GM19193 (cell line): ENCODE measurements around the gene NDUFV1.

ENCODE experiments used
- POLR2A ChIP-seq: IDR thresholded peaks from 4 replicates; pipeline ENCODE4 v1.6.1; 2011; ENCODE audit not compliant: insufficient read depth, insufficient read length; ENCODE audit errors: extremely low read depth

Gene NDUFV1

DNA sequence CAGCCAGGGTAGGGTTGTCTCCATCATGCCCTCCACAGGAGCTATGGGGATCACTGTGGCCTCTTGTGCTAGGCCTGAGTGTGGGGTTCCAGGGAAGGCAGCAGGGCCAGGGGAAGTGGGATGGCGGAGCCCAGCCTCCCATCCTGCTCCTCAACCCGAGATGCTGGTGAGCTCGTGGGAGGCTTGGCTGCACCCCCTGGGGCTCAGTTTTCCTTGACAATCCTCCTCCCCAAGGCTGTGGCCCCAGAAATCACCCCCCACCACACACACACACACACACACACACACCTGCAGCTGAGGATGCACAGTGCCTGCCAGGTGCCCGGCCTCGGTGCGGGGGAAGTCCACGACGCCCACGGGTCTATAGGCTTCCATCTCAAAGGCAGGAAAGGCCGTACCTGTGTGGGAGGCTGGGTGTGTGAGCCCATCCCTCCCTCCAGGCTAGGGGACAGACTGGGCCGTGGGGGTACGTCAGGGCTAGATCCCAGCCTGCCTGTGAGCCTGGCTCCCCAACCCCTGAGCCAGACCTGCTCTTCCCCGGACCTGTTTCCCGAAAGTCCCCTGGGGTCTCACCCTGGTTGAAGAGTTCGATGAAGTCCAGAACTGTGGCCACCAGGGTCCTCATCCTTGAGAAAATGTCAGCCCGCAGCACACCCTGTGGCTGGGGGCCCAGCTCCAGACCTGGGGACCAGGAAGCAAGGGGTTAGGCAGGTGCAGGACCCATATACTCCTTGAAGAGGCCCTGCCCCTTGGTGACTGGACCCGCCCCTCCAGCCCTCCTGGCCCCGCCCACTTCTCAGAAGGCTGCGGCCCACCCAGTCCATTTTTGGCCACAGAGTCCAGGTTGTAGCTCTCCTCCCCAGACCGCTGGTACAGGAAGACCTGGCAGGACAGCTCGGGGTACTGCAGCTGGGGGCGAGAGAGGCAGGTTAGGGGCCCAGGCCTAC, 38.0 kb downstream of the NDUFV1 start:
- no peak for TF ChIP-seq POLR2A

DNA sequence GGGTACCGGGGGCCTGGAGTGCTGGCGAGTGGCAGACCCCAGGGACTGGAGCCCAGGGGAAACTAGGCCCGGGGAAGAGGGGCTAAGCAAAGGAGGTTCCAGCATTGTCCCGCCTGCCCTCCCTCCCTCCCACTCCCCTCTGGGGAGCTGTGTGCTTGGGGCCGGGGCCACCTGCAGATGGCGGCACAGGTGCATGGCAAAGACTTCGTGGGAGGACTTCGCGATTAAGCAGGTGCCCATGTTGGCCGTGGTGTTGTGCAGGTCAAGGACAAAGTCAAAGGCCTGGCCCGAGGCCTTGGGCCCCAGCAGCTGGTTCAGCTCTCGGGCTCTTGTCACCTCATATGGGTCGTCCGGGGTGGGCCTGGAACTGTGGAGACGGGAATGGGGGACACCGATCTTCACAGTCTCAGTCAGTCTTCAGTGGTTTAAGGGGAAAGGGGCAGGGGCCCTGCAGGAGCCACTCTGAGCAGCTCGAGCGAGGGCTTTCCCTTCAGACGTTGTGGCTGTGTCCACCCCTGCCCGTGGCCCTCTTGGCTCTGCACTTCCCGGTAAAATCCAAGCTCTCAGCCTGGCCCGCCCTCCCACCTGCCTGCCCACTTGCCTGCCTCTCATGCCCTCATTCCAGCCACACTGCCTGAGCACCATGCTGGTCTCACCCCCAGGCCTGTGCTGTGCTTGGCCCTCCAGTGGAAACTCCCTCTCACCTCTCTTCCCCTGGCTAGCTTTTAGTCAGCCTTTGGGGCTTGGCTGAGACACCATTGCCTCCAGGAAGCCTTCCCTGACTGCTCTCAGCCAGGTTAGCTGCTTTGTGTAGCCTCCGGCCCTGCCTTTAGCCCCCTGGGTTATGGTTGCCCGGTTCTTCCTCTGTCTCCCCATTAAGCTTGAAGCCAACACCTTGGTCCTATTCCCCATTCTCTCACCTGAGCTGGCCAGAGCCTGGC, 39.1 kb downstream of the NDUFV1 start:
- no peak for TF ChIP-seq POLR2A

DNA sequence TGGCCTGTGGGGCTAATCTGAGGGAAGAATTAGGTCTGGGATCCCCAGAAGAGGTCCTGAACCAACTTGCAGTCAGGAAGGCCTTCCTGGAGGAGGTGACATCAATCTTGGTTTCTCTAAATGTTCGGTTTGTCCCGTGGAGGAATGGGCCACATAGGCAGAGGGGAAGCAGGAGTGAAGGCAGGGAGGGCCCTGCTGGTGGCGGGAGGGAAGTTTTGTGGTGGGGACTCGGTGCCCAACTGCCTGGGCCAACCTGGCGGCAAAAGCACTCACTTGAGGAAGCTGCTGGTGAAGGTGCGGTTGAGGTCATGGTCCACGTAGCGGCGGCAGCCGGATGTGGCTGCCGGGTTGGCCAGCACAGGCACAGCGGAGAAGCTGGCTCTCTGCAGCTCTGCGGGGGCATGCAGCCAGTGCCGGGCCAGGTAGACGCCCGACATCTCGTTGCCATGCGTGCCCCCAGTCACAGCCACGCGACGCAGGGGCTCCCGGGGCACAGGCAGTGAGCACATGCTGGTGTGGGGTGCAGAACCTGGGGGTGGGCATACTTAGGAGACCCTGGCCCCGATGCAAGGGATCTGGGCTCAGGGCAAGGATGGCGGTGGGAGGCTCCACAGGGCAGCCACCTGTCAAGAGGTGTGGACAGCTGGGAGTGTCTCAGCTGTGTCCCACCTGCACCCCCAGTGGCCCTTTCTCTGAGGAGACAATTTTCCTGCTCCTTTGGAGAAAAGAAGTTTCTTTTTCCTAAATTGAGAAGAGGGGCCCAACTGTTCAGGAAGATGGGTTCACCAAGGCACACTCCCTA, 40.0 kb downstream of the NDUFV1 start:
- no peak for TF ChIP-seq POLR2A

DNA sequence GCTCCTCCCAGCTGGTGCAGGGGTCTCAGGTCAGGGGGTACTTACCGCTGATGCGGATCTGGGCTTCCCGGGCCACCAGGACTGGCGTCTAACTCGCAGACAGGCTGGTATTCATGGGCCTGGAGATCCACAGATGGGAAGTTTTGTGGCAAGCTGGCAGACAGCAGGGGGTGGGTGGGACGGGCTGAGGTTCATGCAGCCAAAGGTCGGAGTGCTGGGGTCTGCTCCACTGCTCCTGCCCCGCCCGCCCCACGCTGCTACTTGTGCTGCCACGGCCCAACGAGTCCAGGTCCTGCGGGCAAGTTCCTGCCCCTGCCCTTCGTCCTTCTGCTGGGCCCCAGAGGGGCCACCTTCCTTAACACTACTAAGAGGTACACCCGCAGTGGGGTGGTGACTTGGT, 40.7 kb downstream of the NDUFV1 start:
- no peak for TF ChIP-seq POLR2A

DNA sequence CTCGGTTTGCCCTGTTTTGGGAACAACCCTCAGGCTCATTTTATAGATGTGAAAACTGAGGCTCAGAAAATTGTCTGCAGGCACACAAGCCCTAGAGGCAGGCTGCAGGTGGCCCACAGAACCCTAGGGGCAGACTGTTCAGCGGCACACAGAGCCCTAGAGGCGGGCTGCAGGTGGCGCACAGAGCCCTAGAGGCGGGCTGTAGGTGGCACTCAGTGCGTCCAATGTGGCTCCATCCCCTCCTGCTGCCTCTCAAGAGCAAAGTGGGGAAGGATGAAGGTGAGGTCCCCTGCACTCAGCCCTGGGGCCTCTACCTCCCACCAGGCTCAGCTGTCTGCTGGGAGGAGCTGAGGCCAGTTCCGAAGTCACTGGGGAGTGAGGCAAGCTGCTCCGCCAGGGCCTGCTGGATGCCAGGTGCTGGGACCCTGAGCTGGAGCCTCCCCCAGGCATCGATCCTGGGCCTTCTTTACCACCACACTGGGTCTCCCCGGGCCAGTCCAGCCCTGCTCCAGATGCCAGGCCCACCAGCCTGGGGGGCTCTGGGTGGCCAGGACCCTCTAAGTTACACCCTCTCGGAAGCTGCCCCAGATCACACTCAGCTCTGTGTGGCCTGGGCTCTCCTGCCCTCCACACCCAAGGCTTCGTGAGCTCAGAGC, 41.5 kb downstream of the NDUFV1 start:
- no peak for TF ChIP-seq POLR2A

DNA sequence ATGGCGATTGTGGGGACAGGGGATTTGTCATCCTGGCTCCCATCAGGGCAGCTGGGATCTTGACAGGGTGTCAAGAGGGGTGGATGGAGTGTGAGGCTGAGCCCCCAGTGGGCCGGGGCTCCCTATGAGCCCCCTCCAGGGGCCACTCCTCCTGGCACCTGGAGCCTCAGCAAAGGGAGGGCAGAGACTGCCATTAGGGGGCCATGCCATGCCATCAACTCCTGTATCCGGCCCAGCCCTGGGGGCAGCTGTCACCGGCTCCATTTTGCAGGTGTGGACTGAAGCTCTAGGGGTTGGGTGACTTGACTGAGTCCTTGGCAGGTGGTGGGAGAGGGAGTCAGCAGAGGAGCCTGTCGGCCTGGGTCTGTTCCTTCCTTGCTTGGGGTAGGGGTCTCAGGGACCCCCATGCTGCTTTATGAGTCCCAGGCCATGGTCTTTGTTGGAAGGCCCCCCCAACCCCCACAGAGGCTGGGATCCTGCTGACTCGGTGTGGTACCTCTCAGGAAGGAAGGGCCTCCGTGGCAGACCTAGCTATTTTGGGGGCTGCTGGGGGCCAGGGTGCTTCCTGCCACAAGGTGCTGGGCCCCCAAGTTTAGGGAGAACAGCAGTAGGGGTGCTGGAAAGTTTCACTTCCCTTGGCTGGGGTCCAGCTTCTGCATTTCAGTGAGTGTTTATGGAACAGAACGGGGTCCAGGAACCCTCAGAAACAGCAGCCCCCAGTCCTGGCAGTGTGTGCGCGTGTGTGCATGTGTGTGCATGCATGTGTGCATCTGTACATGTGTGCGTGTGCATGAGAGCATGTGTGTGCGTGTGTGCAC, 42.3 kb downstream of the NDUFV1 start:
- no peak for TF ChIP-seq POLR2A

DNA sequence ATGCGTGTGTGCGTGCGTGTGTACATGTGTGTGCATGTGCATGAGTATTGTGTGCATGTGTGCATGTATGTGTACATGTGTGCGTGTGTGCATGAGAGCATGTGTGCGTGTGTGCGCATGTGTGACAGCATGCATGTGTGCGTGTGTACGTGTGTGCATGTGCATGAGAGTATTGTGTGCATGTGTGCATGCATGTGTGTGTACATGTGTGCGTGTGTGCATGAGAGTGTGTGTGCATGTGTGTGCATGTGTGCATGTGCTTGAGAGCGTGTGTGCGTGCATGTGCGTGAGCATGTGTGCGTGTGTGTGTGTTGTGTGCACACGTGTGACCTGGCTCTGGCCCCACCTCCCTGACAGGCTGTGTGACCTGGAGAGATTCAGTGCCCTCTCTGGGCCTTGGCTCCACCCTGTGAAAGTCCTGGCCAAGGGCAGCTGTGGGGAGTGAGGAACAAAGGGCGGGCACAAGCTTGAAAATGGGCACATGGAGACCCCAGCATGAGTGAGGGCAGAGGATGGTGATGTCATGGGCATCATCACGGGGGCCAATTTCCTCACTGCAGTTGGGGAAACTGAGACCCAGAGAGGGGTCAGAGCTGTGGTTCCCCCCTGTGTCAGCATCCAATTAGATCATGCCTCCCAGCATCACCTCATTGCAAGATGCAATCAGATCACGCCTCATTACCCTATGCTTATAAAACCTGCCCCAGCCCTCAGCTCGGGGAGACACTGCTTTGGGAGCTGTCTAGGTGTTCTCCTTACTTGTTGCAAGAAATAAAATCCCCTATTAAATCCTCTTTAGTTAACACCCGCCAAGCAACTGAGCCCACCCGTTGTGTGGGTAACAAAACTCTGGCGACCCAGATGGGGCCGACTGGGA, 43.1 kb downstream of the NDUFV1 start:
- peak; percentile 59 for TF ChIP-seq POLR2A

DNA sequence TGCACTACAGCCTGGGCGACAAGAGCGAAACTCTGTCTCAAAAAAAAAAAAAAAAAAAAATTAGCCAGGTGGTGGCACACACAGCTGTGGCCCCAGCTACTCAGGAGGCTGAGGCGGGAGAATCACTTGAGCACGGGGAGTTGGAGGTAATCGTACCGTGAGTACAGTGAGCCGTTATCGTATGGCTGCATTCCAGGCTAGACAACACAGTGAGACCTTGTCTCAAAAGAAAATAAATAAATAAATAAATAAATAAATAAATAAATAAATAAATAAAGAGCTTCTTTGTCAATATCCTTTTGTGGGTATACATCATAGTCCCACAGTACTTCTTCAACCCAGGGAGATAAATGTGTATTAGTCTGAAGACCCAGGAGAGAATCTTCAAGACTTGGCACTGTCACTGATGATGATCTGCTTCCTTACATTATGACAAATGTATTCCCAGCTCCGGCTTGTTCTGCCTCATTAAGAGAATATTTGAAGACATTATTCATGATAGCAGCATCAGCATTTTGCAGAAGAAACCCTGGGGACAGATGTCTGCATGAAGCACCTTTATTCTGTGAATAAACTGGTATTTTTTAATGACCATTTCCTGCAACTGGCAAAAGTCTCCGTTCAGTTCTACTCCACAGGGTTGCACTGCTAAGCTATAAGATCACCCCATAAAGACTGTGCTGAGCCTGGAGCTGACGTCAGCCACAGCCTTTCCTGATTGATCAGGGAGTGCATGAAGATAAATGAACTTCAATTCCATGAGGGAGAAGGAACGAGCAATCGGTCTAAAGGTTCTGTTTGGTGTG, 45.4 kb downstream of the NDUFV1 start:
- no peak for TF ChIP-seq POLR2A

DNA sequence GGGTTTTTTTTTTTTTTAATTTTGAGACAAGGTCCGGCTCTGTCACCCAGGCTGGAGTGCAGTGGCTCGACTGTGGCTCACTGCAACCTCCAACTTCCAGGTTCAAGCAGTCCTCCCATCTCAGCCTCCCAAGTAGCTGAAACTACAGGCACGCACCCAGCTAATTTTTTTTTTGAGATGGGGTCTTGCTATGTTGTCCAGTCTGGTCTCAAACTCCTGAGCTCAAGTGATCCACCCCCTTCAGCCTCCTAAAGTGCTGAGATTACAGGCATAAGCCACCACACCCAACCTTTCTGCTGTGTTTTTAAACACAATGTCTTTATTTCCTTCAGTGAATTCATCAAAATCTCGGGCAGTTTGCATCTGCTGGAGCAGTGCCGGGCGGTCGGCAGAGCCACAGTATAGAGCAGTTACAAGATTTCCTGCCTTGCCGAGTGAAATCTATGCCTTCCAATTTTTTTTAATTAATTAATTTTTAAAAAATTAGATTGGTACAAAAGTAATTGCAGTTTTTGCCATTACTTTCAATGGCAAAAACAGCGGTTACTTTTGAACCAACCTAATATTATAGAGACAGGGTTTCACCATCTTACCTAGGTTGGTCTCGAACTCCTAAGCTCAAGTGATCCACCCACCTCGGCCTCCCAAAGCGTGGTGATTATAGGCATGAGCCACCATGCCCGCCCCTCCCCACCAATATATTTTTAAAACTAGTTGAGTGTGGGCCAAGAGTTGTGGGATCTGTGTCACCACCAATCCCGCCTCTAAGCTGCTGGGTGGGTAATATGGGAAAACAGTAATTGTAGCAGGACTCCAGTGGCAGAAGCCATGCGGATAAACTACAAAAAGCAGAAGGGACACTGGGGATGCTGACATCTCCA, 46.5 kb downstream of the NDUFV1 start:
- no peak for TF ChIP-seq POLR2A

DNA sequence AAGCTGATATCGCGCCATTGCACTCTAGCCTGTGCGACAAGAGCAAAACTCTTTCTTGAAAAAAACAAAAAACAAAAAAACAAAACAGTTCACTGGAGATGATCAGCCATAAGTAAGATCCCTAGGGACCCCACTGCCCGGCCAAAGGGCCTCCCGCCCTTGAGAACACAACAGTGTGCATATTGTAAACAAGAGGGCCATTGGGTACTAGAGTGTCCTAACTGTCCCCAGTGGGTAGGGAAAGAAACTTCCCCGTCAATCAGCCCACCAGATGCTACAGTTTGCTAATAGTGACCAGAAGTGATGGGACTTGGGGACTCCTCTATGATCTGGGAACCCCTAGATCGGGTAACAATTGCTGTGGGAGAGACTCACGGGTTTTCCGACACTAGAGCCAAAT, 47.5 kb downstream of the NDUFV1 start:
- no peak for TF ChIP-seq POLR2A
